ENCODE measurements around the gene CNTFR. TPM values are rescaled to one million over a fixed set of nuclear protein-coding genes. Genes with fewer than 3 reads are reported as not detected.

The CNTFR gene
- total RNA-seq, 3 donors from 2014 or later: 11.3 to 103 (median 15.4) TPM

DNA sequence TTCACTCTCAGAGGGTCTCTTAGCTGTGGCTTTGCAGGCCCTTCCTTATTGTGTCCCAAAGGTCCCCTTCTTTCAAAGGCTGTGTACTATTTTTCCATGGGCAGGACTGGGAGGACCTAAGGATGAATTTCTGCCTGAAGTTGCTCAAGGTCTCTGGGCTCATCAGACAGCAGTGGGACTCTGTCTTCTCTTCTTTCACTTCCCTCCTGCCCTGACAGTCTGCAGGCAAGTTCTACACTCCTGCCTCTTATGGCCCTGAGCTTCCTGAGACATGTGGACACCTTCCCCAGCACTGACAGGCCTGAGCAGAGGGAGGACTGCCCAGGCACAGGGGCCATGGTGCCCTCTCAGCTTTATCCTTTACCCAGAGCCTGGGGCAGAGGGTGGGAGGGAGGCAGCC lies 81.6 kb downstream of the CNTFR start:
- no peak overlapping the region for H3K27ac ChIP-seq

DNA sequence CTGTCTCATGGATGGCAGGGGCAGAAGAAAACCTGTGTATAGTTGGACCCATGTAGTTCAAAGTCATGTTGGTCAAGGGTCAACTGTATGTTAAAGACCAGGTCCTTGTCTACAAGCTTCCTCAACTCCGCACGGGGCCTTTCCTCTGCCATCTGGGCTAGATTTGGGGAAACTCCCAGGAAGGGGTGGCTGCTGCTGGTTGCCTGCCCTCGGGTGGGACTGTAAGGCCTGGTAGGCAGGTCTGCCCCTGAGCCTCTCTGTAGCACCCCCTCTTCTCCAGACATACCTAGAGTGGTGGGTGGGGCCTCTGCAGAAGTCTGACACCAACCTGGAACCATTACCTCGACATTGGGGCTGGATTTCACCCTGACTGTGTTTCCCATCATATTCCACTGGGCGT lies 82.0 kb downstream of the CNTFR start:
- H3K4me1 ChIP-seq: peaks cover 0 to 3% of the 10 kb centered on the region in 2 donors
- no peak for DNase-seq (ENCODE audit: low spot score in 2 of 2)
- no peaks in the 10 kb centered on the region for H3K9me3 ChIP-seq
- TF ChIP-seq POLR2AphosphoS5 (IDR thresholded peaks at IDR 0.05) (no peak), POLR2A (IDR thresholded peaks at IDR 0.05) (no peak)
- TF ChIP-seq, protein P1, sequence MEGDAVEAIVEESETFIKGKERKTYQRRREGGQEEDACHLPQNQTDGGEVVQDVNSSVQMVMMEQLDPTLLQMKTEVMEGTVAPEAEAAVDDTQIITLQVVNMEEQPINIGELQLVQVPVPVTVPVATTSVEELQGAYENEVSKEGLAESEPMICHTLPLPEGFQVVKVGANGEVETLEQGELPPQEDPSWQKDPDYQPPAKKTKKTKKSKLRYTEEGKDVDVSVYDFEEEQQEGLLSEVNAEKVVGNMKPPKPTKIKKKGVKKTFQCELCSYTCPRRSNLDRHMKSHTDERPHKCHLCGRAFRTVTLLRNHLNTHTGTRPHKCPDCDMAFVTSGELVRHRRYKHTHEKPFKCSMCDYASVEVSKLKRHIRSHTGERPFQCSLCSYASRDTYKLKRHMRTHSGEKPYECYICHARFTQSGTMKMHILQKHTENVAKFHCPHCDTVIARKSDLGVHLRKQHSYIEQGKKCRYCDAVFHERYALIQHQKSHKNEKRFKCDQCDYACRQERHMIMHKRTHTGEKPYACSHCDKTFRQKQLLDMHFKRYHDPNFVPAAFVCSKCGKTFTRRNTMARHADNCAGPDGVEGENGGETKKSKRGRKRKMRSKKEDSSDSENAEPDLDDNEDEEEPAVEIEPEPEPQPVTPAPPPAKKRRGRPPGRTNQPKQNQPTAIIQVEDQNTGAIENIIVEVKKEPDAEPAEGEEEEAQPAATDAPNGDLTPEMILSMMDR (IDR thresholded peaks at IDR 0.05): no peak
- intact Hi-C loops (cut with DNase I; ENCODE audit: low total_unique reads): no loop called here
- H3K27me3 ChIP-seq: no peaks in the 10 kb centered on the region
- no peak overlapping the region for H3K27ac ChIP-seq
- no peak overlapping the region for H3K4me3 ChIP-seq
- no peaks in the 10 kb centered on the region for H3K36me3 ChIP-seq

More for the DNA sequence above, 81.6 kb downstream of the CNTFR start:
- Histone ChIP-seq H3K4me3 (no peak overlapping the region), H3K9me3 (no peaks in the 10 kb centered on the region), H3K36me3 (no peaks in the 10 kb centered on the region), H3K27me3 (no peaks in the 10 kb centered on the region), H3K4me1 (no peaks in the 10 kb centered on the region)
- TF ChIP-seq POLR2AphosphoS5 (IDR thresholded peaks at IDR 0.05): no peak
- TF ChIP-seq, protein P1 (IDR thresholded peaks at IDR 0.05): no peak
- TF ChIP-seq POLR2A (IDR thresholded peaks at IDR 0.05): no peak
- DNase-seq (ENCODE audit: low spot score in 2 of 2): no peak
- intact Hi-C loops (cut with DNase I; ENCODE audit: low total_unique reads): no loop called here

DNA sequence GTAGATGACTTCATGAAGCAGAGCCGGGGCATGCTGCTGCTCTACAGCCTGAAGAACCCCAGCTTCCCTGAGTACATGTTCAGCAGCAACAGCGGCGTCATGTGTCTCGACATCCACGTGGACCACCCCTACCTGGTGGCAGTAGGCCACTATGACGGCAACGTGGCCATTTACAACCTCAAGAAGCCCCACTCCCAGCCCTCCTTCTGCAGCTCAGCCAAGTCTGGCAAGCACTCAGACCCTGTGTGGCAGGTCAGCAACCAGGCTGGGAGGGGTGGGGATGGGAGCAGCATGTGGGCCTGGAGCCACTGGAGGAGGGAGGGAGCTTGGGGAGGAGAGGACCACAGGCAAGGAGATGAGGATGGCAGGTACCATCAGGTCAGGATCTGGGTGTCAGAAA lies 82.9 kb downstream of the CNTFR start:
- no peak for DNase-seq (ENCODE audit: low spot score in 2 of 2)
- H3K9me3 ChIP-seq: no peaks in the 10 kb centered on the region
- no peak overlapping the region for H3K27ac ChIP-seq
- TF ChIP-seq POLR2A (IDR thresholded peaks at IDR 0.05) (no peak), POLR2AphosphoS5 (IDR thresholded peaks at IDR 0.05) (no peak)
- TF ChIP-seq, protein P1 (IDR thresholded peaks at IDR 0.05): no peak
- H3K4me3 ChIP-seq: no peak overlapping the region
- H3K36me3 ChIP-seq: no peaks in the 10 kb centered on the region
- no peaks in the 10 kb centered on the region for H3K27me3 ChIP-seq
- peaks cover 4 to 8% of the 10 kb centered on the region in 2 donors for H3K4me1 ChIP-seq
- intact Hi-C loops (cut with DNase I; ENCODE audit: low total_unique reads): no loop called here

GRCh38 chr9:34505370-34506120 lies 84.0 kb downstream of the CNTFR start:
- Histone ChIP-seq H3K27ac (no peak overlapping the region), H3K9me3 (no peaks in the 10 kb centered on the region), H3K4me1 (peaks cover 4 to 13% of the 10 kb centered on the region in 2 donors), H3K36me3 (no peaks in the 10 kb centered on the region), H3K27me3 (no peaks in the 10 kb centered on the region), H3K4me3 (no peak overlapping the region)
- intact Hi-C loops (cut with DNase I; ENCODE audit: low total_unique reads): no loop called here
- TF ChIP-seq, protein P1 (IDR thresholded peaks at IDR 0.05): no peak
- TF ChIP-seq POLR2A (IDR thresholded peaks at IDR 0.05) (no peak), POLR2AphosphoS5 (IDR thresholded peaks at IDR 0.05) (no peak)
- no peak for DNase-seq (ENCODE audit: low spot score in 2 of 2)

GRCh38 chr9:34503406-34503805 lies 86.1 kb downstream of the CNTFR start:
- Histone ChIP-seq H3K27ac (no peak overlapping the region), H3K36me3 (no peaks in the 10 kb centered on the region), H3K9me3 (no peaks in the 10 kb centered on the region), H3K27me3 (no peaks in the 10 kb centered on the region), H3K4me3 (no peak overlapping the region), H3K4me1 (peaks cover 4 to 13% of the 10 kb centered on the region in 2 donors)
- no peak for DNase-seq (ENCODE audit: low spot score in 2 of 2)
- TF ChIP-seq, protein P1 (IDR thresholded peaks at IDR 0.05): no peak
- no peak for TF ChIP-seq POLR2AphosphoS5 (IDR thresholded peaks at IDR 0.05)
- TF ChIP-seq POLR2A (IDR thresholded peaks at IDR 0.05): no peak
- intact Hi-C loops (cut with DNase I; ENCODE audit: low total_unique reads): loop anchor here (5.0 kb wide), 1 partner anchor 696 kb away; no protein-coding TSS in a partner anchor
